ENCODE results near the gene NUBP2.

Gene NUBP2

DNA sequence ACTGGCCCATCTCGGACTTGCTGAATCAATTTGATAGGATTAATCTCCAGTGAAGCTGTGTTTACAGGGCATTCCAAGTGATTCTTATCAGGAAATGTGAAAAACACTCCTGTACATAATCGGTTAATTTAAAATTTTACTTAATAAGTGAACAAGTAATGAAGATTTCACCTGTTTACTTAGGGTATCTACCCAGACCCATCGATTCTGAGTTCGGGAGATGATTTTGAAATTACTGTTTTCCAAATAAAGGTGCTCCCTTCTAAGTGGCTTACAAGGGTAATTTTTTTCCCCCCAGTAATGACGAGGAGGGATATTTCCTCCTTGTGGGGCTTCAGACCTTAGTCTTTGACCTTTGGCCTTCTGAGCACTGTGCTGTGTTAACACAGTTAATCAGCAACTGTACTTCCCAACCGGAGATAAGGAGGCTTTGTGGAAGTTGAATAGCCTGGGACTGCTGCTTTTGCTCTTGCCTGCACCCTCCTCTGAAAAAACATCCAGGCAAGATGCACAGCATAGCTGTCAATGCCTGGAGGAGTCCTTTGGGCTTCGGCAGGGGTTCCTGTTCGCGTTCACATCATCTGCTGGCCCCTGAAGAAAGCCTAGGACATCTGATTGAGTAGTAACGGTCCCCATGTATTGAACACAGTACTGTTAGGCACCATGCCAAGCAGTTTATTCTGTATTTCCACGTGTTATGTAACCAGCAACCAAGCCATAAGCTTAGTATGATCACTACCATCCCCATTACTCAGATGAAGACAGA lies 46.1 kb downstream of the NUBP2 start:
- no peak for DNase-seq (ENCODE audit: low spot score)

DNA sequence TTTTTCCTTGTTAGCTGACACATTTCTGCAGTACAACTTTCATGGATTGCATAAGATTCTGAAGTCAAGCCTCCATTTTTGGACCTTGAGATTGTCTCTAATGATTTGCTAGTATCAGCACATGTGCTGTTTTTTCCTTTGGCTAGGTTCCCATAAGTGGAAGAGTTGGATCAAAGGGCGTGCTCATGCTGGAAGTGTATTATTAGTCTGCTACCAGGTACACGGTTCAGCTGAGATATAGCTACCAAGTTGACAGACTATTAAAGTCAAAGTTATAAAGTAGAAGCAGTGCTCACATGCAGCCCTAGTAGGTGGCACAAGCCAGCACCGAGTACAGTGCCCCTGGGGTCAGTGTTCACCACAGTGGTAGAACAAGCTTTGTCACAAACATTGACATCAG lies 47.5 kb downstream of the NUBP2 start:
- no peak for DNase-seq (ENCODE audit: low spot score)

DNA sequence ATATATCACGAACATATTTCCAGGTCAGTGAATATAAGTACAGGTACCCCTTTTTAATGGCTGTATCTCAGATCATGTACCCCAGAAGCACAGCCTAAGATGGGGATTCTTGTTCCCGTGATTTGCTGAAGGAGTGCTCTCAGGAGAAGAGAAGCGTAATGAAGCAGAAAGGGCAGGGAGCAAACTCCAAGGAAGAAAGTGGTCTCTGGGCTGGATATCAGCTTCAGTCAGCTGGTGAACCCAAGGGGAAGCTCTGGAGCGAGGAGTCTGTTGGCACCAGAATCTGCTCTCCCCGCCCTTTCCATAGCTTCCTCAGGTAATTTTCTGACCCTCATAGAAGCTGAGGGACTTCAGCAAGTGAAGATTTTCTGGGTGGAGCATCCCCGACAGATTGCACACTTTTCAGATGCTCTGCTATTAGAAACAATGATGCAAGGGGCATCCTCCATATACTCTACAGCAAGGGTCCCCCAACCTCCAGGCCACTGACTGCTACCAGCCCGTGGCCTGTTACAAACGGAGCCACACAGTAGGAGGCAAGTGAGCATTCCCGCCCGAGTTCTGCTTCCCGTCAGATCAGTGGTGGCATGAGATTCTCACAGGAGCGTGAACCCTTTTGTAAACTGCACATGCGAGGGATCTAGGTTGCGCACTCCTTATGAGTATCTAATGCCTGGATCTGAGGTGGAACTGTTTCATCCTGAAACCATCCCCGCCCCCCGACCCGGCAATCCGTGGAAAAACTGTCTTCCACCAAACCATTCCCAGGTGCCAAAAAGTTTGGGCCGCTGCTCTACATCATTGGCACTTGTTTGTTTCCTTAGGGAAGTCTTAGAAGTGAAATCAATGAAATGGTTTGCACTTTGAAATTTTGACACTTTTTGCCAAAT lies 48.7 kb downstream of the NUBP2 start:
- DNase-seq (ENCODE audit: low spot score): no peak

DNA sequence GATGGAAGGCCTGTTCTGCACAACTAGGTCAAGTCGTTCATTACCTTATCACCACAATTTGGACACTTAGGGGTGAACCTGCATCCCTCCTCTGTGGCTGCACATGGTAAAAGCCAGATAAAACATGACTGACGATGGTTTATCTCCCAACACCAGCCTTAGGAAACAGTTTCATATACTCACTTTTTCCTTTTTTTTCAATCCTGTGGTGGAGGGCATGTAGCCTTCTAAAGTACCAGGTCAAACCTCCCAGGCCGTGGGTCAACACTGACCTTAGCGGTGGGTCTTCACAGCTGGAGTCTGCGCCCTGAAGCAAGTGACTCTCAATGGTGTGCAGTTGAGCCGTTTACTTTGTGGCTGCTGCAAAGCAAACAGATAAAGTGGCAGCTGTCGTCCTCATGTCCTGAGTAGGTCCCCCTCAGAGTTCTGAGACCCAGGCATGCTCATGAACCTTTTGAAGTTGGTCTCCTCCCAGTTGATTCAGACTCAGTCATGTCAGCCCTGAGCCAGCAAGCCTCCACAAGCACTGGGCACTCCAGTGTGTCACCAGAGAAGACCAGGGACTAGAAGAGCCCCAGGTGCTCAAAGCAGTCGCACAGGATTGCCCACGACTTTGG lies 50.2 kb downstream of the NUBP2 start:
- no peak for DNase-seq (ENCODE audit: low spot score)

DNA sequence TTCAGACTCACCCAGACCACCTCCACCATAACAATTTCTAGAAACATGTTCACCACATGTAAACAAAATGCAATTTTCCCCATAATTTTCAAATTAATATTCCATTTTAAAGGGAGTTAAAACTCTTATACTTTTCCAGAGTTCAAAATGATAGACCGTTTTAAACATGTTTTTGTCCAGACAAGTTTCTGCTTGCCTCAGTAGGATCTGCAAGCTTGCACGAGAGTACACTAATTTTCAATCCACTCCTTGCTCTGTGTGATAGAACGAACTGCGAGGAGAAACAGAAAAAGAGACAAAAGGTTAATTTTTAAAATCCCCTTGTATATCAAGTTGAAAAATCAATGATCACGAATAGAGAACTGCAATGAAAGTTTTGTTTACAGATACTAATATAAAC lies 51.3 kb downstream of the NUBP2 start:
- no peak for DNase-seq (ENCODE audit: low spot score)
